ENCODE data around the gene MYO18B.

MYO18B gene

GRCh38 chr22:26054841-26055605 is 313.0 kb downstream of the MYO18B start:
- peaks cover 23% of the 10 kb centered on the region for H3K27me3 Mint-ChIP-seq
- H3K9me3 Mint-ChIP-seq, result no peaks in the 10 kb centered on the region
- no peaks in the 10 kb centered on the region for H3K4me1 Mint-ChIP-seq
- no peak overlapping the region for H3K27ac Mint-ChIP-seq
- no peaks in the 10 kb centered on the region for H3K36me3 Mint-ChIP-seq
- no peak for DNase-seq
- CTCF ChIA-PET, result no interaction called here
- no peak overlapping the region for H3K4me3 Mint-ChIP-seq

DNA sequence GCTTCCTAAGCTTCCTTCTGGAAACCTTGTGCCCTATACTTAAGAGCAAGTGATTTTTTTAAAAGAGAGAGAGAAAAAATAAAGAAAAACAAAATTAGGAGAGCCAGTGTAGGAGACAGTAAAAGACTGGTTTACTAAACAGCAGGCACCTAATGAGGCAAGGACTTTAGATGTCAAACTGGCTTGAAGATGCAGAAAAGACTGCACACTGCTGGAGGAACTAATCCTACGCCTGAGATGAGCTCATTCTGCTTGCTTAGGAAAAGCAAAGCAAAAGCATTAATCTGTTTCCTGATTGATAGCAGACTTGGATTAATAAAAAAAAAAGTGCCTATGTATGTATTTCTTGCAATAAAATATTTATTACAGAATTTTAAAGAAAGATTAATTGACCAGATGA is 313.7 kb downstream of the MYO18B start:
- no peaks in the 10 kb centered on the region for H3K4me1 Mint-ChIP-seq
- H3K27ac Mint-ChIP-seq, result no peak overlapping the region
- no peak for DNase-seq
- no peaks in the 10 kb centered on the region for H3K36me3 Mint-ChIP-seq
- no peak overlapping the region for H3K4me3 Mint-ChIP-seq
- CTCF ChIA-PET, result no interaction called here
- no peaks in the 10 kb centered on the region for H3K9me3 Mint-ChIP-seq
- H3K27me3 Mint-ChIP-seq, result peaks cover 23% of the 10 kb centered on the region

DNA sequence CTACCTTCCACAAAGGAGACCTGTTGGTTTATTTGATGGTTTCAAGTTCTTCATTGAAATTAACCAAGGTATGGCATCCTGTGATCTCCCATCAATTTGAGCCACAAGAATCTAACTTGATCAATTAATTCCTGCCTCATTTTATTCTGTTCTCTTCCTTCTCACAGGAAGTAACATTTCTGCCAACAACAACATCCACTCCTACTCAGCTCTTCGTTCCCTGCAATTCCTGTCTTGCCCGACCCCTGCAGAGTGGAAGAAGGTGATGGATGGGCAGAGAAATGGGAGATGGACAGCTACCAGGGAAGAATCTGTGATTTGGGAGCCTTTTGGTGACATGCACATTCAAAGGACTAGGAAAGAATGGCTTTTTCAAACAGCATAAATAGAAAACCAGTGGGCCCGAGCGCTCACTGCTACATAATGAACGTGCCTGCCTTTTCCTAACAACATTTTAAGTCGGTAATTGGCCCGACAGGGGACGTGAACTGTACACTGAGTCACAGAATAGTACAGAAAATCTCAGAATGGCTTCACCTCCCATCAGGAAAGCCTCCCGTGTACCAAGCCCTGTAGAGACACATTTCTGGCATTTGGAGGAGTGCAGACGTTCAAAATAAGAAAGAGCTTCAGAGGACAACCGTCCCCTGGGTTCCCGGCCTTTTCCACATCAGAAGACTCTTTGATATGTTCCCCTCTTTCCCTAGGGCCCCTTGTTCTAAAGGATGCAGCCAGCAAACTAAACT is 314.6 kb downstream of the MYO18B start:
- H3K4me1 Mint-ChIP-seq, result no peaks in the 10 kb centered on the region
- no peak overlapping the region for H3K4me3 Mint-ChIP-seq
- no peaks in the 10 kb centered on the region for H3K36me3 Mint-ChIP-seq
- DNase-seq, result no peak
- peaks cover 23% of the 10 kb centered on the region for H3K27me3 Mint-ChIP-seq
- CTCF ChIA-PET, result no interaction called here
- H3K9me3 Mint-ChIP-seq, result no peaks in the 10 kb centered on the region
- H3K27ac Mint-ChIP-seq, result no peak overlapping the region

DNA sequence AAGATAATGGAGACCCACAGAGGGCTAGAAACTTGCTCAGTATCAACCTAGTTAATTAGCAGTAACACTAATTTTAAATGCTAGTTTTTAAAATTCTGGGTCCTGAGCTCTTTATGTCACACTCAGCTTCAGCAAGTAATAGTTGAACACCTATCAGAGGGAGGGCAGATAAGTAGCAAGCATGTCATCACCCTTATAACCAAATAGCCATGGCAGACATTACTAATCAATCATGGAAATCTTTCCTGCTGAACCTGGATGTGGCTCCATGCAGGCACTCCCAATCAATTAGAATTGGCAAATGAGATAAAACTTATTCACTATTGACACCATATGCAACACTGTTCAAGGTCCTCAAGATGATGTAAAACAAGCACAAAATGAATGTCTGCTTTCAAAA is 315.7 kb downstream of the MYO18B start:
- H3K4me1 Mint-ChIP-seq, result no peaks in the 10 kb centered on the region
- CTCF ChIA-PET, result no interaction called here

DNA sequence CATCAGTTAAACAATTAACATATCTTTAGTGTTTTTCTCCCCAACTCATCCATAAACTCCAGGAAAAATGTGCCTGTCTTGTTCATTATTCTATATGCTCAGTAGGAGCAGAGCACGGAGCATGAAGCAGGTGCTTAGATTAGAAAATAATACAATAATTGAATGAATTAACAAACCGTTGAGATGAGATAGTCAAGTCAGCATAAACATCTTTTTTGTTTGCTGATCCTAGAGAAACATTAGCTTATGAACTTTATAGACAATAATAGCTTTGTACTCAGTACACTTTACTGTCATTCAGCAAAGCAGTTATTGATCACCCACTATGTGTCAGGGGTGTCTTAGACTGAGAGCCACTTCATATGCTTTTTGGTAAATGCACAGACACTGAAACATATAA is 322.1 kb downstream of the MYO18B start:
- no peaks in the 10 kb centered on the region for H3K36me3 Mint-ChIP-seq
- CTCF ChIA-PET, result no interaction called here
- H3K27me3 Mint-ChIP-seq, result peaks cover 27% of the 10 kb centered on the region
- no peak overlapping the region for H3K27ac Mint-ChIP-seq
- no peak overlapping the region for H3K4me3 Mint-ChIP-seq
- no peaks in the 10 kb centered on the region for H3K9me3 Mint-ChIP-seq
- DNase-seq, result no peak
- no peaks in the 10 kb centered on the region for H3K4me1 Mint-ChIP-seq

More for the DNA sequence above, 315.7 kb downstream of the MYO18B start:
- no peak overlapping the region for H3K4me3 Mint-ChIP-seq
- H3K9me3 Mint-ChIP-seq, result no peaks in the 10 kb centered on the region
- DNase-seq, result no peak
- no peak overlapping the region for H3K27ac Mint-ChIP-seq
- peaks cover 23% of the 10 kb centered on the region for H3K27me3 Mint-ChIP-seq
- H3K36me3 Mint-ChIP-seq, result no peaks in the 10 kb centered on the region

DNA sequence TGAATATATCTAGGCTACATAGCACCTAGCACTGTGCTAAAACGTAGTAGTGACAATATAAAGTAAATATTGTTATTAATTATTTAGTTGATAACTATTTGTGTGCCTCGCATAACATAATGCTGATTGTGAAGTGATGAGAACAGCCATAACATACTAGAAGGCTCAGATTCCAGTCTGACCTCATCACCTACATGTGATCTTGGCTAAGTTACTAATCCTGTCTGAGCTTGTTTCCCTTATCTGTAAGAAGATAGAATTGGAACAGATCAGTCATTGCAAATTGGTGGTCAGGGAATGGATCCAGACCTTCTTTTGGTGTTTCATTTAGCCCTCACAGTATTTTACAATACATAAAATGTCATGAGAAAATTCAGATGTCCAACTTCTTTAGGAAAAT is 323.9 kb downstream of the MYO18B start:
- H3K27ac Mint-ChIP-seq, result no peak overlapping the region
- H3K9me3 Mint-ChIP-seq, result no peaks in the 10 kb centered on the region
- CTCF ChIA-PET, result no interaction called here
- DNase-seq, result no peak
- H3K36me3 Mint-ChIP-seq, result no peaks in the 10 kb centered on the region
- H3K27me3 Mint-ChIP-seq, result peaks cover 29% of the 10 kb centered on the region
- no peak overlapping the region for H3K4me3 Mint-ChIP-seq
- H3K4me1 Mint-ChIP-seq, result no peaks in the 10 kb centered on the region

- no peak overlapping the region for H3K27ac Mint-ChIP-seq
- no peaks in the 10 kb centered on the region for H3K4me1 Mint-ChIP-seq
- DNase-seq, result no peak
- no peaks in the 10 kb centered on the region for H3K36me3 Mint-ChIP-seq
- no peaks in the 10 kb centered on the region for H3K9me3 Mint-ChIP-seq
- H3K27me3 Mint-ChIP-seq, result peaks cover 29% of the 10 kb centered on the region
- H3K4me3 Mint-ChIP-seq, result no peak overlapping the region
- CTCF ChIA-PET, result no interaction called here
Observed at GRCh38 chr22:26066534-26066933, 324.5 kb downstream of the MYO18B start.

GRCh38 chr22:26068571-26068970 is 326.6 kb downstream of the MYO18B start:
- H3K36me3 Mint-ChIP-seq, result no peaks in the 10 kb centered on the region
- H3K27me3 Mint-ChIP-seq, result peaks cover 29% of the 10 kb centered on the region
- CTCF ChIA-PET, result no interaction called here
- no peaks in the 10 kb centered on the region for H3K4me1 Mint-ChIP-seq
- no peak for DNase-seq
- no peaks in the 10 kb centered on the region for H3K9me3 Mint-ChIP-seq
- H3K4me3 Mint-ChIP-seq, result no peak overlapping the region
- no peak overlapping the region for H3K27ac Mint-ChIP-seq

- H3K4me1 Mint-ChIP-seq, result no peaks in the 10 kb centered on the region
- no peaks in the 10 kb centered on the region for H3K9me3 Mint-ChIP-seq
- H3K36me3 Mint-ChIP-seq, result no peaks in the 10 kb centered on the region
- no peak overlapping the region for H3K4me3 Mint-ChIP-seq
- CTCF ChIA-PET, result no interaction called here
- DNase-seq, result no peak
- no peak overlapping the region for H3K27ac Mint-ChIP-seq
- peaks cover 11% of the 10 kb centered on the region for H3K27me3 Mint-ChIP-seq
Observed at GRCh38 chr22:26072621-26073020, 330.6 kb downstream of the MYO18B start.

- H3K4me3 Mint-ChIP-seq, result no peak overlapping the region
Observed at GRCh38 chr22:26075251-26075650, 333.3 kb downstream of the MYO18B start.

GRCh38 chr22:26079009-26079408 is 337.0 kb downstream of the MYO18B start:
- Mint-ChIP-seq H3K9me3 (no peaks in the 10 kb centered on the region), H3K27ac (no peak overlapping the region), H3K4me1 (no peaks in the 10 kb centered on the region), H3K27me3 (no peaks in the 10 kb centered on the region), H3K36me3 (no peaks in the 10 kb centered on the region), H3K4me3 (no peak overlapping the region)
- DNase-seq, result no peak
- CTCF ChIA-PET, result no interaction called here

More at GRCh38 chr22:26075251-26075650, 333.3 kb downstream of the MYO18B start:
- Mint-ChIP-seq H3K27me3 (no peaks in the 10 kb centered on the region), H3K9me3 (no peaks in the 10 kb centered on the region), H3K4me1 (no peaks in the 10 kb centered on the region), H3K36me3 (no peaks in the 10 kb centered on the region), H3K27ac (no peak overlapping the region)
- CTCF ChIA-PET, result no interaction called here
- DNase-seq, result no peak

Measured in activated naive CD4-positive, alpha-beta T cell treated with anti-CD3 and anti-CD28 coated beads, Interleukin-2, amount 10 ng/mL, durations not matched to agents 7 days and 5 days (primary cell).